ENCODE measurements around the gene P2RX2. TPM values are rescaled to one million over a fixed set of nuclear protein-coding genes. Genes with fewer than 3 reads are reported as not detected.

P2RX2 gene
- total RNA-seq, 2 donors from 2014 or later, result 0.24 TPM; not detected in 1

GRCh38 chr12:132668191-132669088 lies 49.9 kb downstream of the P2RX2 start:
- Histone ChIP-seq H3K36me3 (peaks cover 4% of the 10 kb centered on the region), H3K9ac (ENCODE audit: low read depth in 2 of 2, low read length in 2 of 2) (no peak overlapping the region), H3K4me1 (no peaks in the 10 kb centered on the region), H3K4me3 (no peak overlapping the region), H3K9me3 (no peaks in the 10 kb centered on the region), H3K27me3 (no peaks in the 10 kb centered on the region), H3K27ac (no peak overlapping the region)
- no peak for DNase-seq
- TF ChIP-seq CTCF (IDR thresholded peaks at IDR 0.05), result no peak
- intact Hi-C loops (cut with DNase I), result no loop called here

GRCh38 chr12:132669166-132669879 lies 50.7 kb downstream of the P2RX2 start:
- Histone ChIP-seq H3K27ac (no peak overlapping the region), H3K4me1 (no peaks in the 10 kb centered on the region), H3K4me3 (no peak overlapping the region), H3K27me3 (no peaks in the 10 kb centered on the region), H3K9ac (ENCODE audit: low read depth in 2 of 2, low read length in 2 of 2) (no peak overlapping the region), H3K9me3 (no peaks in the 10 kb centered on the region), H3K36me3 (peaks cover 4% of the 10 kb centered on the region)
- DNase-seq, result no peak
- intact Hi-C loops (cut with DNase I), result no loop called here
- TF ChIP-seq CTCF (IDR thresholded peaks at IDR 0.05), result no peak

Small RNAs within 50 kb of the gene (microRNA-seq; reads per million reads assigned to microRNA genes)
- gene MIR6763, result not detected

Other genes starting within 250 kb of the P2RX2 start
- 100 to 1,000 TPM in 1 of 2 donors, 10 to 100 TPM in 1; 51.9 to 101 TPM for gene FBRSL1, start 128.6 kb upstream of the P2RX2 start, total RNA-seq
- under 1 TPM in 1 of 2 donors, not detected in 1; 0.47 TPM for gene LRCOL1, start 8.2 kb upstream of the P2RX2 start, total RNA-seq
- 10 to 100 TPM; 34.5 to 96.1 TPM for gene POLE, start 68.6 kb downstream of the P2RX2 start, total RNA-seq
- gene PXMP2, start 68.8 kb downstream of the P2RX2 start, total RNA-seq, result 10 to 100 TPM; 64.1 to 82.7 TPM
- 10 to 100 TPM; 33.3 to 85.6 TPM for gene PGAM5, start 92.1 kb downstream of the P2RX2 start, total RNA-seq
- 10 to 100 TPM; 33.7 to 41.8 TPM for gene ANKLE2, start 143.1 kb downstream of the P2RX2 start, total RNA-seq
- gene GOLGA3, start 210.1 kb downstream of the P2RX2 start, total RNA-seq, result 10 to 100 TPM; 70.3 to 96.5 TPM